ENCODE results near the gene TRIM36. TPM values are rescaled to one million over a fixed set of nuclear protein-coding genes. Genes with fewer than 3 reads are reported as not detected.

Gene TRIM36
- total RNA-seq, 1 experiment from 2014 or later = 20.0 TPM

DNA sequence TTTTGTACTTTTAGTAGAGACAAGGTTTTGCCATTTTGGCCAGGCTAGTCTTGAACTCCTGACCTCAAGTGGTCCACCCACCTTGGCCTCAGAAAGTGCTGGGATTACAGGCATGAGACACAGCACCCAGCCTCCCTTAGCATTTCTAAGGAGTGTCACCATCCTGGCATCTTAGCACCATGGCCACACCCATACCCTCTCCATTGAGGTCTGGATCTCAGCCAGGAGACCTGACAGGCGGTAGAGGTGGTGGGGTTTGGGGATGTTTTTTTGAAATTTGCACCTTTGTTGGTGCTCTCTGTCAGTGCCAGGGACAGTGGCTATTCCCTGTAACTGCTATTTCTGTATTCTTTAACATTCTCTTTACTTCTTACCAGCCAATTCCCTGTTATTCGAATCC, 72.5 kb downstream of the TRIM36 start (continued):
- TF ChIP-seq ZNF532 (CRISPR knock-in tag; IDR thresholded peaks at IDR 0.05; ENCODE audit: borderline replicate concordance) (no peak), PRDM15 (CRISPR knock-in tag; IDR thresholded peaks at IDR 0.05) (no peak), NR1H2 (CRISPR knock-in tag; IDR thresholded peaks at IDR 0.05) (no peak), CDX4 (CRISPR knock-in tag; IDR thresholded peaks at IDR 0.05; ENCODE audit: borderline replicate concordance) (no peak)

GRCh38 chr5:115096034-115096769, 73.5 kb downstream of the TRIM36 start:
- ATAC-seq = peak; percentile 56
- TF ChIP-seq TP53 (CRISPR knock-in tag; IDR thresholded peaks at IDR 0.05) = no peak
- TF ChIP-seq CREM (CRISPR knock-in tag; IDR thresholded peaks at IDR 0.05) = no peak
- TF ChIP-seq E2F5 (CRISPR knock-in tag; IDR thresholded peaks at IDR 0.05) = no peak
- no peak for TF ChIP-seq SP1 (CRISPR knock-in tag; conservative IDR thresholded peaks at IDR 0.05)
- TF ChIP-seq FOXK1 (CRISPR knock-in tag; IDR thresholded peaks at IDR 0.05) = no peak
- TF ChIP-seq ZNF138 (CRISPR knock-in tag; conservative IDR thresholded peaks at IDR 0.05) = no peak
- no peak for TF ChIP-seq KAT7 (CRISPR knock-in tag; IDR thresholded peaks at IDR 0.05; ENCODE audit: borderline replicate concordance)
- TF ChIP-seq, protein P1, sequence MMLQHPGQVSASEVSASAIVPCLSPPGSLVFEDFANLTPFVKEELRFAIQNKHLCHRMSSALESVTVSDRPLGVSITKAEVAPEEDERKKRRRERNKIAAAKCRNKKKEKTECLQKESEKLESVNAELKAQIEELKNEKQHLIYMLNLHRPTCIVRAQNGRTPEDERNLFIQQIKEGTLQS (CRISPR knock-in tag; conservative IDR thresholded peaks at IDR 0.05) = no peak
- no peak for TF ChIP-seq ZNF416 (CRISPR knock-in tag; IDR thresholded peaks at IDR 0.05)
- no peak for TF ChIP-seq ZSCAN18 (CRISPR knock-in tag; IDR thresholded peaks at IDR 0.05)
- no peak for TF ChIP-seq CBFB (CRISPR knock-in tag; IDR thresholded peaks at IDR 0.05; ENCODE audit: low read depth)
- TF ChIP-seq NFYB (CRISPR knock-in tag; conservative IDR thresholded peaks at IDR 0.05; ENCODE audit: low read depth) = no peak
- TF ChIP-seq ZNF425 (CRISPR knock-in tag; conservative IDR thresholded peaks at IDR 0.05) = no peak
- no peak for TF ChIP-seq ATF6 (CRISPR knock-in tag; IDR thresholded peaks at IDR 0.05)
- no peak for TF ChIP-seq EMX1 (CRISPR knock-in tag; IDR thresholded peaks at IDR 0.05)

More at GRCh38 chr5:115096034-115096769, 73.5 kb downstream of the TRIM36 start:
- Mint-ChIP-seq H3K27me3 (ENCODE audit: low read depth) (no peaks in the 10 kb centered on the region; the same call in none of the 2 replicates), H3K4me3 (no peak overlapping the region), H3K9me3 (peaks cover 6% of the 10 kb centered on the region), H3K27ac (no peak overlapping the region; the same call in 1 of the 2 replicates), H3K36me3 (peaks cover 8% of the 10 kb centered on the region), H3K4me1 (peaks cover 60% of the 10 kb centered on the region)
- ChIA-PET CTCF (interaction anchor here (0.6 to 2.8 kb wide), 12 partner anchors 8 to 1414 kb away, joined by 3 to 18 read pairs (median 4); no protein-coding TSS in a partner anchor), POLR2A (interaction anchor here (0.7 kb wide), 1 partner anchor 411 kb away, joined by 3 read pairs; no protein-coding TSS in a partner anchor)
- DNase-seq (ENCODE audit: low spot score) = no peak
